H9 (cell line): ENCODE data around the gene MRPS35. TPM values are rescaled to one million over a fixed set of nuclear protein-coding genes. Genes with fewer than 3 reads are reported as not detected.

ENCODE experiments used
- DNase-seq: peaks from one replicate; pipeline ENCODE4 v3.0.0-alpha.2; 2017
- H2AFZ ChIP-seq: one replicate; pipeline ENCODE4 v1.6.1; 2013; ENCODE audit warnings: mild to moderate bottlenecking, low read length, control low read depth, moderate library complexity
- H2AK5ac ChIP-seq: 2 replicates; pipeline ENCODE4 v1.6.1; 2013; ENCODE audit warnings: low read length, control low read depth, mixed read lengths; ENCODE audit not compliant: insufficient read length
- H2BK120ac ChIP-seq: one replicate; pipeline ENCODE4 v1.6.1; 2013; ENCODE audit warnings: low read depth, mild to moderate bottlenecking, low read length, control low read depth, inconsistent platforms; ENCODE audit not compliant: poor library complexity, severe bottlenecking
- H2BK12ac ChIP-seq: 2 replicates; pipeline ENCODE4 v1.6.1; 2013; ENCODE audit warnings: low read length, control low read depth, mixed read lengths, low read depth; ENCODE audit not compliant: insufficient read length
- H2BK15ac ChIP-seq: 2 replicates; pipeline ENCODE4 v1.6.1; 2013; ENCODE audit warnings: low read depth, low read length, control low read depth
- H2BK20ac ChIP-seq: one replicate; pipeline ENCODE4 v1.6.1; 2013; ENCODE audit warnings: low read depth, mild to moderate bottlenecking, low read length, control low read depth, inconsistent platforms; ENCODE audit not compliant: poor library complexity, severe bottlenecking
- H2BK5ac ChIP-seq: 2 replicates; pipeline ENCODE4 v1.6.1; 2013; ENCODE audit warnings: low read length, control low read depth, mixed read lengths; ENCODE audit not compliant: insufficient read length
- H3K14ac ChIP-seq: 2 replicates; pipeline ENCODE4 v1.6.1; 2013; ENCODE audit warnings: low read length, control low read depth; ENCODE audit not compliant: insufficient read depth
- H3K18ac ChIP-seq: 2 replicates; pipeline ENCODE4 v1.6.1; 2013; ENCODE audit warnings: low read depth, mild to moderate bottlenecking, mixed read lengths, low read length, control low read depth; ENCODE audit not compliant: insufficient read length
- H3K23ac ChIP-seq: 2 replicates; pipeline ENCODE4 v1.6.1; 2013; ENCODE audit warnings: low read length, control low read depth, mixed read lengths, low read depth; ENCODE audit not compliant: insufficient read length
- H3K23me2 ChIP-seq: 2 replicates; pipeline ENCODE4 v1.6.1; 2013; ENCODE audit warnings: low read depth, mild to moderate bottlenecking, mixed read lengths, low read length, control low read depth; ENCODE audit not compliant: insufficient read length, poor library complexity, severe bottlenecking
- H3K27ac ChIP-seq: 2 replicates; pipeline ENCODE4 v1.5.1; 2013; ENCODE audit warnings: low read length, control low read depth, mixed read lengths, low read depth; ENCODE audit not compliant: insufficient read length
- H3K27me3 ChIP-seq: 2 replicates; pipeline ENCODE4 v1.6.1; 2013; ENCODE audit warnings: low read length, control low read depth, inconsistent platforms; ENCODE audit not compliant: insufficient read depth
- H3K4ac ChIP-seq: 2 replicates; pipeline ENCODE4 v1.6.1; 2013; ENCODE audit warnings: low read depth, mild to moderate bottlenecking, control low read depth, inconsistent platforms, low read length, moderate library complexity
- H3K4me1 ChIP-seq: 2 replicates; pipeline ENCODE4 v1.6.1; 2013; ENCODE audit warnings: low read length, control low read depth, inconsistent platforms; ENCODE audit not compliant: insufficient read depth
- H3K4me2 ChIP-seq: 2 replicates; pipeline ENCODE4 v1.6.1; 2013; ENCODE audit warnings: low read length, control low read depth, mixed read lengths; ENCODE audit not compliant: insufficient read length, insufficient read depth
- H3K56ac ChIP-seq: 2 replicates; pipeline ENCODE4 v1.6.1; 2013; ENCODE audit warnings: low read depth, mild to moderate bottlenecking, mixed read lengths, low read length, control low read depth; ENCODE audit not compliant: insufficient read length
- H3K79me1 ChIP-seq: 2 replicates; pipeline ENCODE4 v1.6.1; 2013; ENCODE audit warnings: low read depth, mild to moderate bottlenecking, moderate library complexity, low read length, control low read depth, inconsistent platforms; ENCODE audit not compliant: insufficient read depth, poor library complexity, severe bottlenecking
- H3K79me2 ChIP-seq: 2 replicates; pipeline ENCODE4 v1.6.1; 2013; ENCODE audit warnings: low read length, control low read depth, inconsistent platforms; ENCODE audit not compliant: insufficient read depth
- H3K9ac ChIP-seq: 2 replicates; pipeline ENCODE4 v1.6.1; 2013; ENCODE audit warnings: low read length, control low read depth, mixed read lengths; ENCODE audit not compliant: insufficient read length; ENCODE audit errors: extremely low read depth
- H3K9me3 ChIP-seq: one replicate; pipeline ENCODE4 v1.6.1; 2013; ENCODE audit warnings: low read depth, low read length, inconsistent platforms; ENCODE audit not compliant: control insufficient read depth
- H3T11ph ChIP-seq: one replicate; pipeline ENCODE4 v1.6.1; 2013; ENCODE audit warnings: mild to moderate bottlenecking, low read length, control low read depth, inconsistent platforms
- H4K20me1 ChIP-seq: one replicate; pipeline ENCODE4 v1.6.1; 2013; ENCODE audit not compliant: control insufficient read depth, insufficient read length, insufficient read depth
- H4K5ac ChIP-seq: 2 replicates; pipeline ENCODE4 v1.6.1; 2013; ENCODE audit warnings: low read depth, mild to moderate bottlenecking, mixed read lengths, low read length, control low read depth; ENCODE audit not compliant: insufficient read length
- H4K8ac ChIP-seq: replicated peaks from 2 replicates; pipeline ENCODE4 v1.6.1; 2013; ENCODE audit warnings: low read length, control low read depth, mixed read lengths, low read depth; ENCODE audit not compliant: insufficient read length
- H4K91ac ChIP-seq: 2 replicates; pipeline ENCODE4 v1.6.1; 2013; ENCODE audit warnings: low read depth, mild to moderate bottlenecking, moderate library complexity, mixed read lengths, low read length, control low read depth; ENCODE audit not compliant: insufficient read length
- H3K27ac Mint-ChIP-seq, 3 experiments: 2 replicates in 2 of 3; 3 replicates in 1 of 3; pipeline ENCODE4 v1.8.0; 2020 to 2021; ENCODE audit warnings: mixed read lengths in 3 of 3, mild to moderate bottlenecking in 1 of 3, moderate library complexity in 1 of 3
- H3K27me3 Mint-ChIP-seq: 2 replicates; pipeline ENCODE4 v1.8.0; 2021; ENCODE audit warnings: low read depth, mild to moderate bottlenecking, moderate library complexity, mixed read lengths
- H3K36me3 Mint-ChIP-seq, 3 experiments: 2 replicates in 2 of 3; 3 replicates in 1 of 3; pipeline ENCODE4 v1.8.0; 2020 to 2021; ENCODE audit warnings: low read depth in 3 of 3, mixed read lengths in 3 of 3; ENCODE audit not compliant: insufficient read depth in 1 of 3
- H3K4me1 Mint-ChIP-seq, 2 experiments: 2 replicates each; pipeline ENCODE4 v1.8.0; 2020; ENCODE audit warnings: mixed read lengths in 2 of 2
- H3K4me3 Mint-ChIP-seq, 2 experiments: 2 replicates in 1 of 2; 3 replicates in 1 of 2; pipeline ENCODE4 v1.8.0; 2020 to 2021; ENCODE audit warnings: mild to moderate bottlenecking in 2 of 2, mixed read lengths in 2 of 2, moderate library complexity in 1 of 2
- H3K9me3 Mint-ChIP-seq, 2 experiments: 2 replicates in 1 of 2; 3 replicates in 1 of 2; pipeline ENCODE4 v1.8.0; 2020; ENCODE audit warnings: mild to moderate bottlenecking in 2 of 2, mixed read lengths in 2 of 2, moderate library complexity in 1 of 2
- CTCF ChIP-seq: fragments of 200-600 bp; sonication (generic); conservative IDR thresholded peaks from 3 replicates; pipeline ENCODE4 v1.8.0; 2021; ENCODE audit warnings: antibody characterized with exemption, mild to moderate bottlenecking
- WGBS: extraction: QIAGEN DNeasy Blood & Tissue Kit; methylation state at CpG from one replicate; pipeline ENCODE4 v1.1.7; 2013; ENCODE audit warnings: missing lambda C conversion rate, low lambda C conversion rate, mixed read lengths; ENCODE audit not compliant: insufficient read length; ENCODE audit errors: extremely low coverage; 5-methylcytosine and 5-hydroxymethylcytosine counted together
- total RNA-seq: library from RNA; stranded (reverse); gene quantifications from 2 replicates; pipeline ENCODE4 v1.2.1, GENCODE V29; 2021

MRPS35 gene
- total RNA-seq, 1 experiment from 2014 or later = 45.4 TPM

GRCh38 chr12:27689558-27690180 is 21.0 kb upstream of the MRPS35 start:
- Histone ChIP-seq H3K23ac (no peak overlapping the region), H2BK5ac (no peak overlapping the region), H3K4me1 (no peaks in the 10 kb centered on the region), H3K9ac (no peak overlapping the region), H3K27me3 (no peaks in the 10 kb centered on the region), H2BK15ac (no peak overlapping the region), H2BK20ac (no peak overlapping the region), H2AFZ (no peak overlapping the region), H3K23me2 (no peaks in the 10 kb centered on the region), H3K79me2 (no peaks in the 10 kb centered on the region), H3K56ac (no peak overlapping the region), H3K18ac (no peak overlapping the region), H2BK12ac (no peak overlapping the region), H3K4me2 (no peak overlapping the region), H4K5ac (no peak overlapping the region), H3K79me1 (no peaks in the 10 kb centered on the region), H3T11ph (no peak overlapping the region), H4K20me1 (no peaks in the 10 kb centered on the region), H4K8ac (no peak overlapping the region), H2AK5ac (no peak overlapping the region), H3K4ac (no peak overlapping the region), H3K9me3 (no peaks in the 10 kb centered on the region), H2BK120ac (no peak overlapping the region), H3K14ac (no peak overlapping the region), H3K27ac (no peak overlapping the region), H4K91ac (no peak overlapping the region)
- Mint-ChIP-seq H3K27ac (no peak overlapping the region; a peak in 1 of 7 replicates), H3K27me3 (no peaks in the 10 kb centered on the region), H3K9me3 (no peaks in the 10 kb centered on the region), H3K4me1 (no peaks in the 10 kb centered on the region), H3K36me3 (peaks cover 2 to 38% (median 25%) of the 10 kb centered on the region in 3 experiments; a peak in 6 of 7 replicates), H3K4me3 (no peak overlapping the region)
- no peak for DNase-seq
- WGBS = no CpG with 5 or more reads among the region's 13 CpGs
- TF ChIP-seq CTCF = no peak
